ENCODE measurements around the gene HRH2.

The HRH2 gene, protein sequence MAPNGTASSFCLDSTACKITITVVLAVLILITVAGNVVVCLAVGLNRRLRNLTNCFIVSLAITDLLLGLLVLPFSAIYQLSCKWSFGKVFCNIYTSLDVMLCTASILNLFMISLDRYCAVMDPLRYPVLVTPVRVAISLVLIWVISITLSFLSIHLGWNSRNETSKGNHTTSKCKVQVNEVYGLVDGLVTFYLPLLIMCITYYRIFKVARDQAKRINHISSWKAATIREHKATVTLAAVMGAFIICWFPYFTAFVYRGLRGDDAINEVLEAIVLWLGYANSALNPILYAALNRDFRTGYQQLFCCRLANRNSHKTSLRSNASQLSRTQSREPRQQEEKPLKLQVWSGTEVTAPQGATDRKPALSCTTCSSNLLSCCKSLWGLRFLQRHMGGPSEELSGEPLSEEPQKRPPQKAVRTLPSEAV

GRCh38 chr5:175657593-175658271 is at the start of gene HRH2:
TSS of gene HRH2 (plus strand) at chr5:175658071. CDS start at chr5:175683234, 25,163 bp downstream.
- DNase-seq, result peak in 26 of 56 donors; percentile 15 to 70 (median 36)

- DNase-seq, result peak in 29 of 56 donors; percentile 6 to 72 (median 41)
These were observed 48.3 kb upstream of the HRH2 start for GRCh38 chr5:175609526-175609925.

DNA sequence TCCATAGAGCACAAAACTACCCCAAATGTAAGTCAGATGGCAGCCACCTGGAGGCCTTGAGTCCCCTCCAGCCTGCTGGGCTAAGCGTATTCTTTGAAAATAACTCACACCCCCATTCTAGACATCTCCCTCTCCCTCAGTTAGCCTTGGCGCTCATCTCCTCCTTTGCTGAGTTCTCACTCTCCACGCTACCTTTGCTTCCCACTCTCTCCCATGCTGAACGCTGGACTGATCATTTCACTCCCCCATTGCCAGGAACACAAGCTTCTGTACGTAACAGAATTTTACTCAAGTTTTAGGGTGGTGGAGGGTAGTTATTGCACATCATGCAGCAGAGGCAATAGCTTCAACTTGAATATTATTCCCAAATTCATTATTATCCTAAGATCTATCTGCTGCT is 47.5 kb upstream of the HRH2 start:
- no peak for DNase-seq

GRCh38 chr5:175610898-175611297 is 47.0 kb upstream of the HRH2 start:
- DNase-seq, result no peak

DNA sequence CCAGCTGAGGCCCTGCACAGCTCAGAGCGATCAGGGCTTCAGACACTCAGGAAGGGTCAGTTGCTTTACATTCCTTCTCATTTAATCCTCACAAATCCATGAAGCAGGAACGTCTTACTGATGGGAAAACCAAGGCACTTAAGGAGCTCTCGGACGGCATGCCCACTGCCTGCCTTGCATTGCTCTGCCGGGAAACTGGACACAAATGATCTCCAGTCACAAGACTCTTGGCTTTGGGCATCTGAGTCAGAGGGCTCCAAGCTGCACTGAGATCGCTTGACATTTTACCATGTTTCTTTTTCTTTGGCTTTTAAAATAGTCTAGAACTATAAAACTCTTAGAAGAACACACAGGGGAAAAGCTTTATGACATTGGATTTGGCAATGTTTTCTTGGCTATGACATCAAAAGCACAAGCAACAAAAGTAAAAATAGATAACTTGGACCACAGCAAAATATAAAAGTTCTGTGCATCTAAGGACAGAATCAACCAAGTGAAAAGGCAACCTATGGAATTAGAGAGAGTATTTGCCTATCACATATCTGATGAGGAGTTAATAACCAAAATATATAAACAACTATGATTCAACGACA is 43.6 kb upstream of the HRH2 start:
- no peak for DNase-seq

GRCh38 chr5:175614861-175615260 is 43.0 kb upstream of the HRH2 start:
- no peak for DNase-seq

DNA sequence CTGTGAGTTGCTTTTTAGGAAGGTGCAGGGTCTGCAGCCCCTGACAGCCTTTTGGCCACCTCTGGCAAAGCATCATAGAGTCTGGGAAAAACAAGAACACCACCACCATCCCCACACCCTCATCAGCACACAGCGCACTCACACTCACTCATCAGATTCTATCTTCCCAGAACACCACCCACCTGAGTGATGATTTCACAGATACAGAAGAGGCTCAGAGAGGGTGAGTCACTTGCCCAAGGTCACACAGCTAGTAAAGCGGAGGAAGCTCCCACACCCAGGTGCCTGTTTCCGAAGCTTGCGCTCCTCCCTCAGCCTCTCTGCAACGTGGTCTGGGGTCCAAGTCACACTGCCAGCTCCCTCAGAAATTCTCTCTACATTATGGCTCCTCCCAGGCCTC is 41.8 kb upstream of the HRH2 start:
- peak in 28 of 56 donors; percentile 6 to 80 (median 46) for DNase-seq

DNA sequence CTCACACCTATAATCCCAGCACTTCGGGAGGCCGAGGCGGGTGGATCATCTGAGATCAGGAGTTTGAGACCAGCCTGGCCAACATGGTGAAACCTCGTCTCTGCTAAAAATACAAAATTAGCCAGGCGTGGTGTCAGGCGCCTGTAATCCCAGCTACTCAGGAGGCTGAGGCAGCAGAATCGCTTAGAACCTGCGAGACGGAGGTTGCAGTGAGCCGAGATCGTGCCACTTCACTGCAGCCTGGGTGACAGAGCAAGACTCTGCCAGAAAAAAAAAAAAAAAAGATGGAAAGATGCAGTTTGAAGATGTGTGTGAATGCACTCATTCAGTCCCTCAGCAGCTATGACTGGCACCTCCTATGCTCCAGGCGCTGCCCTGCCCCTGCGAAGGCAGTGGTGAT is 41.3 kb upstream of the HRH2 start:
- peak in 5 of 56 donors; percentile 3 to 46 (median 13) for DNase-seq

GRCh38 chr5:175617447-175617846 is 40.4 kb upstream of the HRH2 start:
- DNase-seq, result no peak

DNA sequence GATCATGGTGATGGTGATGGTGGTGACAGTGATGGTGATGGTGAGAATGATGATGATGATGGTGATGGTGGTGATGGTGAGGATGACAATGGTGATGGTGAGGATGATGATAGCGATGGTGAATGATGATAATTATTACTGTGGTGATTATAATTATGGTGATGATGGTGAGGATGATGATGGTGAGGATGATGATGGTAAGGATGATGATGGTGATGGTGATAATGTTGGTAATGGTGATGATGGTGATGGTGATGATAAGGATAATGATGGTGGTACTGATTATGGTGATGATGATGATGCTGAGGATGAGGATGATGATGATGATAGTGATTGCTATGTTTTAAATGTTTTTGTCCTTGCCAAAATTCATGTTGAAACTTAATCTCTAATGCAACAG is 37.3 kb upstream of the HRH2 start:
- DNase-seq, result no peak

DNA sequence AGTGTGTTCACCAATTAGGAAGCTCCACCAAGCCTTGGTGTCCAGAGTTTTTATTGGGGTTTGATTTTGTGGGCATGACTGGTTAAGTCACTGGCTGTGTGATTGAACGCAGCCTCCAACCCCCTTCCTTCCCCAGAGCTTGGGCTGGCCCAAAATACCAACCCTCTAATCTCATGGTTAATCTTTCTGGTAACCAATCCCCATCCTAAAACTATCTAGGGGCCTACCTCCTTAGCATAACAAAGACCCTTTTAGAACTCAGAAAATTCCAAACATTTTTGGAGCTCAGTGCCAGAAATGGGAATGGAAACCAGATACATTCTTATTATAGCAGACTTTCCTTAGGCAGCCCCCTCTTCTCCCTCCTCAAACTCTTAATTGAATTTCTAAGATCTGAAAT is 35.9 kb upstream of the HRH2 start:
- DNase-seq, result no peak

- no peak for DNase-seq
These were observed 34.8 kb upstream of the HRH2 start for GRCh38 chr5:175623088-175623487.

DNA sequence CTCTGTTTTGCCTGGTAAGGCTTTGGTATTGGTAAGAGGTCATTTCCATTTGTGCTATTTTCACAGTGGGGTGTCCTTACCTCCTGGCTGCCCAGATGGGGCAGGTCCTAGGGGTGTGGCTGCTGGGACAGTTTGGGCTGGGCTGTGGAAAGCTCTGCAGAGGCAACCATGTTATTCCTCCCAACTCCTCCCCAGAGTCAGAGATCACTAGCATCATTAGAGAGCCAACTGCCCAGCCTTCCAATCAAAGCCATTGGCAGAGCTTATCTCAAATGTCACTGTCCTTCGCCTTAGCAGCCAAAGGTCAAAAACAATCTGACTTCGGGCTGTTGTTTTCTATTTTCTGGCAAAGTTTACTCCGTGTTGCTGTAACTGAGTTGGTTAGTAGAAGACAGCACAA is 33.6 kb upstream of the HRH2 start:
- no peak for DNase-seq

DNA sequence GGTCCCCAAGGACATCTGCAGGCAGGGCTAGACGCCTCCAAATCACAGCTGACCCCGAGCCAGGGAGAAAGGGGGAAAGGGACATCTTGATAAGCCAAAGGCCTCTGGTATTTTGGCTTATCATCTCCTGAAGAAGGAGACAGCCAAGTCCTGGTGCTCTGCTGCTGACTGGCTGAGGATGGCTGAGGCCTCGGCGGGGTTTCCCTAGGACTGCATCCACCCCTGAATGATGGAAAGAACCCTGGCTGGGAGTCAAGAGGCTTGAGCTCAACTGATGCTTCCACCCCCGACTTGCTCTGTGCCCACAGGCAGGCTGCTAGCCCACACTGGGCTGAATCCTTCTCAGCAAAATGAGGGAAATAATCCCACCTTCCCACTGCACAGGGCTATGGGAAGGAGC is 30.9 kb upstream of the HRH2 start:
- no peak for DNase-seq

DNA sequence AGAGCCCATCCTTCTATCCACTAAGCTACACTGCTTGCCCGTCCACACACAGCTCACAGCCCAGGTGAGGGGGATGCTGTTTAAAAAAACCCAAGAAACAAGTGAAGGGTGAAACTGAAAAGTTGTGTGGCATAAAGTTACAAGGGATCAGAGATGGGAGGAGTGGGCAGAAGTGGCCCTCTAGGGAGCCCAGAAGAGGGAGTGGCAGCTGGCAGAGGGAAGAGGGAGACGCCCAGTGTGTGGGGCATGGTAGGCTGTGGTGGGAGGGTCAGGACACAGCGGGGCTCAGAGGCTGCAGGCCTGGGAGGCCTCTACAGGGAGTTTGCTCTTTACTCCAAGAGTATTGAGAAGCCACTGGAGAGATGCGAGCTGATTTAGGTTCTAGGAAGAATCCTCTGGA is 30.1 kb upstream of the HRH2 start:
- no peak for DNase-seq

- no peak for DNase-seq
These were observed 29.2 kb upstream of the HRH2 start for GRCh38 chr5:175628668-175629067.

DNA sequence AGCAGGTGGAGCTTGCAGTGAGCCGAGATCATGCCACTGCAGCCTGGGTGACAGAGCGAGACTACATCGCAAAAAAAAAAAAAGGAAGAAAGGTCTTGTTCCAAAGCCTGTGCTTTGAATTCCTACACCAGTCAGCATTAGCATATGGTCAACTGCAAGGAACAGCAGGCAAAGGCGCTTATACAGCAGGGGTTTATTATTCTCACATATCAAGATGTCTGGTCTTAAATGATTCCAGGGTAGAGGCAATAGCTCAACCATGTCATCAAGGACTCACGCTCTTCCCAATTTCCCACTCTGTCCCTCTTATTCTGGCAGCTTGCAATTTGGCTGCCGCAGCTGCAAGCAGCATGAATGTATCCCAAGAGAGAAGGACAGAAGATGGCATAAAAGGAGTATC is 28.6 kb upstream of the HRH2 start:
- no peak for DNase-seq

DNA sequence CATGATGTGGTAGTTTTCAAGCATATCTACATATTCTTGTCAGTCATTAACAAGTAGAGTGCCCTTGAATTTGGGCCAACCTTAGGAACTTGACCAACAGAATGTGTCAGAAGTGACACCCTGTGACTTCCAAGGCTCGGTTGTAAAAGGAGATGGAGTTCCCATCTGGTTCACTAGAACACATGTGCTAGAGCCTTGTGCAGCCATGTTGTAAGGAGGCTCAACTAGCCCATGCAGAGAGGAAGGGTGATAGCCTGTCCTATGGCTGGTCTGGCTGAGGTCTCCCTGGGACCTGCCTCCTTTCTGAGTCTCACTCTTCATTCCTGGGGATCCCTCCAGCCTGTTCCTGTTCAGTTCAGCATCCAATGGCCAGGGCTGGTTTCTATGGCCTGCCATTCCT is 28.1 kb upstream of the HRH2 start:
- DNase-seq, result no peak

GRCh38 chr5:175635854-175636584 is 21.9 kb upstream of the HRH2 start:
- DNase-seq, result no peak

GRCh38 chr5:175638305-175638704 is 19.6 kb upstream of the HRH2 start:
- DNase-seq, result no peak

DNA sequence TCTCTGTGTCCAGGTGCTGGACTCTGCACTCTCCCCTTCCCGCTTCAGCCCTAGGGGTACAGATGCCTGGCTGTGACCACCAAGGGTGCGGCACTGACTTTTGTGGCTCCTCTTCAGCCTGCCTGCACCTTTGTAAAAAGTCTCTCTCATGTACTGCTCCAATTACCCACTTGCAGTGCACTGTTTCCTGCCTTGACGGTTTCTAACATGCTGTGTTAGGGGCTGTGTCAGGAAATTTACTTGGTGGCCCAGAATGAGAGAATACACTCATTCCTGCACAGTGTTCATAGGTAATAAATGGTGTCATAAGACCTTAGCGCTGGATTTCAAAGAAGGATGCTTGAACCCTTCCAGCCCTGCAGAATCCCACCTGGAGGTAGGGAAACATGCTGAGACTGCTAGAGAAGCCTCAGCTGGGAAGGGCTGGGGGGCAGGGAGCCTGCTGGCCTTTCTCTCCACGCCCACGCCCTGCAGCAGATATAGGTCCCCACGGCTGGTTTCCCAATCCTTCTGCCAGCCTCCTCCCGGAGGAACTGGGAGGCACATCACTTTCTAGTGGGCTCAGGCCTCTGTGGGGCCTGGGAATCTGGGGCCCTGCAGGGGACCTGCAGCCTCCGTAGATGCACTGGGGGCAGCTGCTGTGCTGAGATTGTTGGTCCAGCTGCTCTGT is 17.6 kb upstream of the HRH2 start:
- DNase-seq, result no peak
